Fibroblast of pulmonary artery (primary cell): ENCODE results near the gene PRKCD.
A peak's percentile ranks its signal among the peaks of the same experiment; 100 is the strongest.

Experiments used
- DNase-seq: peaks from one replicate; pipeline ENCODE4 v3.0.0-alpha.2; 2010; ENCODE audit warnings: low read depth
- H3K4me3 ChIP-seq: replicated peaks from 2 replicates; pipeline ENCODE4 v1.5.1; 2011; ENCODE audit warnings: low read depth, mild to moderate bottlenecking, control low read depth, low read length, moderate library complexity
- TF ChIP-seq, protein P1 (sequence below): IDR thresholded peaks from 2 replicates; pipeline ENCODE4 v1.5.1; 2011; ENCODE audit warnings: mild to moderate bottlenecking, control low read depth, low read length, inconsistent platforms; ENCODE audit errors: missing control alignments

PRKCD gene

DNA sequence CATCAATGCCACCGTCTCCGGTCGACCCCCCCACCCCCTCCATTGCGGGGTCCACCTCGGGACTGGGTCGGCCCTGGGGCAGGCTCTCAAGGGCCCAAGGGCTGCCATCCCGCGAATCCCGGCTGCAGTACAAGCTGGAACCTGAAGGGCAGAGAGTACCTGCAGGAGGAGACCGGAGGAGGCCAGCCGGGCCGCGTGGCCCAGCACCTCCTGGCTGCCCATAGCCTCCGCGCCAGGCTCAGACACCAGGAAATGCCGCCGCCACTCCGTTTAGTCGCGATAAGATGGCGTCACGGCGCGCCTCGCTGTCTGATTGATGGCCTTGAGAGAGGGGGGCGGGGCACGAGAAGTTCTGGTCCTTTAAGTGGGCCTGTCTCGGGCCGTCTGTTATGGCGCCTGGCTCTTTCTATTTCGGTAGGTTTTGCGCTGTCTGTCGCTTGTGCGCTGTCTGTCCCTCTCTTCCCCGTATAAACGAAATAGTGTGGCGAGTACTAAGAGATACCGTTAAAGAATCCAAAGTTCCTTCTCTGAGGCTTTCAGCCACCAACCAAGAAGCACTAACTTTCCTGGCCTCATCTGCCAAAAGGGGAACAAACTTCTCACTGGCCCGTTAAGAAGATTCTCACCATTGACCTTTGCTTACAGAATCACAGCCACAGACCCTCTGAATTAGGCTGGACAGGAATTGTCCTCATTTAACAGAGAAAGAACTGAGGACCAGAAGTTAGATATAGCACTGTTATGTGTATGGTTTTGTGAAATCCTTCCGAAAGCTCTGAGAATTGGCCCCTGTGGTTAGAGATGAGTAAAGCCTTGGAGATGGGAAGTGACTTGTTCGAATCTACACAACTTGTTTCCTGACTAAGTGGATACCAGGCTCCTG lies 30.6 kb upstream of the PRKCD start, which contains the start of gene RFT1:
TSS of gene RFT1 (minus strand) at position 257 of the 883 bp plus-strand sequence. CDS start at position 222, 35 bp downstream.
- DNase-seq: peak; percentile 97
- TF ChIP-seq, protein P1, sequence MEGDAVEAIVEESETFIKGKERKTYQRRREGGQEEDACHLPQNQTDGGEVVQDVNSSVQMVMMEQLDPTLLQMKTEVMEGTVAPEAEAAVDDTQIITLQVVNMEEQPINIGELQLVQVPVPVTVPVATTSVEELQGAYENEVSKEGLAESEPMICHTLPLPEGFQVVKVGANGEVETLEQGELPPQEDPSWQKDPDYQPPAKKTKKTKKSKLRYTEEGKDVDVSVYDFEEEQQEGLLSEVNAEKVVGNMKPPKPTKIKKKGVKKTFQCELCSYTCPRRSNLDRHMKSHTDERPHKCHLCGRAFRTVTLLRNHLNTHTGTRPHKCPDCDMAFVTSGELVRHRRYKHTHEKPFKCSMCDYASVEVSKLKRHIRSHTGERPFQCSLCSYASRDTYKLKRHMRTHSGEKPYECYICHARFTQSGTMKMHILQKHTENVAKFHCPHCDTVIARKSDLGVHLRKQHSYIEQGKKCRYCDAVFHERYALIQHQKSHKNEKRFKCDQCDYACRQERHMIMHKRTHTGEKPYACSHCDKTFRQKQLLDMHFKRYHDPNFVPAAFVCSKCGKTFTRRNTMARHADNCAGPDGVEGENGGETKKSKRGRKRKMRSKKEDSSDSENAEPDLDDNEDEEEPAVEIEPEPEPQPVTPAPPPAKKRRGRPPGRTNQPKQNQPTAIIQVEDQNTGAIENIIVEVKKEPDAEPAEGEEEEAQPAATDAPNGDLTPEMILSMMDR: no peak
- peak within 1 kb of the TSS; percentile 79 for H3K4me3 ChIP-seq

DNA sequence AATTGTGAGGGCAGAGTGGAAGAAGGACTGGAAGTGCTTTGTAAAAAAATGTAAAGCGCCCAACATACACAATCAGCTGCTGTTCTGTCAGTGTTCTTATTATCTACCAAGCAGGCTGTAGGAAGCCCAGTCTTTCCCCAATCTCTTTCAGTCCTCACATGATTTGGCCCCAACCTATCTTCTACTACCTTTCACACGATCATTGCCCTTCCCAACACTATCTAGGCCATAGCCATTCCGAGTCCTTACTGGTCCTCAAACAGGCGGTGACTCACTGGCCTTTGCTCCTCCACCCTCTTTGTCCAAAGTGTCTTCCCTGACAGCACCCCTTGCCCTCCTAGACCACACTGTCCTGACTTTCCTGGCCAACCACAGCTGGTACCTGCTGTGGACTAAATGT lies 29.9 kb upstream of the PRKCD start:
- H3K4me3 ChIP-seq: peak overlapping the region; percentile 79
- TF ChIP-seq, protein P1: no peak

DNA sequence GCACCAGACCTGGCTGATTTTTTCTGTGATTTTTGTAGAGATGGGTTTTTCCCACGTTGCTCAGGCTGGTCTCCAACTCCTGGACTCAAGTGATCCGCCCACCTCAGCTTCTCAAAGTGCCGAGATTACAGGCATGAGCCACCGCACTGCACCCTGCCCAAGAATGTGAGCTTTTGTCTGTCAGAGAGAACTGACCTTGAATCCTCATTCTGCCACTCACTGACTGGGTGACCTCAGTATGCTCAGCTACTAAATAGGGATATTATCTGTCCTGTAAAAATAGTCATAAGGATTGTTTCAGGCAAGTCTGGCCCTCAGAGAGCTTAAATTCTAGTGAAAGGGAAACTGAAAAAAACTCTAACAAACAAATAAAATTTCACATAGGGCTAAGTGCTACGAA lies 28.7 kb upstream of the PRKCD start:
- DNase-seq: no peak
- no peak overlapping the region for H3K4me3 ChIP-seq
- TF ChIP-seq, protein P1: no peak

More for the DNA sequence above, 29.9 kb upstream of the PRKCD start:
- no peak for DNase-seq

DNA sequence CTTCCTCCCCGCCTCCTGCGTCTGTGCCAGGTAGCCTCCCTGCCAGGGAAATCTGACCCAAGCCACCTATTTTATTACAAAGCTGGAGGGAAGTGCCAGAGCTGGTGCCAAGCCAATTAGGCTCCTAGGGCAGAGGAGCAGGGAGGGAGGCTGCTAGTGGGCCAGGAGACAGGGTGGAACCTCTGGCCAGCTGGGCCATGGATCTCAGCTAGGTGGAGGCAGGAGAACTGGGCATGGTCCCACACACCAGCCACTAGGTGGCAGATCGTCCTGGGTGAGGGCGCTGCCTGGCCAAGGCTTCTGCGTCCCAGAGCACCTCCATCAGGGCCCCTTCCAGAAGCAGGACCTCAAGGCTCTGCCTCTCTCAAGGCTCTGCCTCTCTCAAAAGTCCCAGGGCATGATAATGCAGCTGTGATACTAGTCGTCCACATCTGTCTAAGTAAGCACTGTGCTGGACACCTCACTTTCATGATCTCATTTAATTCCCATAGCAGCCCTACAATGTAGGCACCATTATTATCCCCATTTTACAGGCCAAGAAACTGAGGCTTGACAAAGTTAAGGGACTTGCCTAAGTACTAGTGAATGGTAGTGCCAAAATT lies 26.3 kb upstream of the PRKCD start:
- H3K4me3 ChIP-seq: no peak overlapping the region
- TF ChIP-seq, protein P1: peak; percentile 88
- DNase-seq: peak; percentile 82

DNA sequence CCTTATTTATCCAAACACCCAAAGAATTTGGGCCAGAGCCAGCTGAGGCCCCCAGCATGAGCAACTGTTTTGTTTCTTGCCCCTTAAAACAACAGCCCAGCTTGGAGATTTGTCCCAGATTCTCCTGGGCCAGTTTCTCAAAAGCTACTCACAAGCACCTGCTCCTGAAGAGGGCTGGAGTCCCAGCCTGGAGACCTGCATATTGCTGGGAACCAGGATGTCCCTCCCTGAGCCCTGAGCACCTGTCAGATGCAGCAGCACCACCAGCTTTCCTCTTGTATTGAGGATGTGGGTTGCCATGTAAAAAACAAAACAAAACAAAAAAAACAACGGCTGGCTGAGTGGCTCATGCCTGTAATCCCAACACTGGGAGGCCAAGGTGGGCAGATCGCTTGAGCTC lies 23.8 kb upstream of the PRKCD start:
- no peak overlapping the region for H3K4me3 ChIP-seq
- no peak for DNase-seq
- TF ChIP-seq, protein P1: no peak

DNA sequence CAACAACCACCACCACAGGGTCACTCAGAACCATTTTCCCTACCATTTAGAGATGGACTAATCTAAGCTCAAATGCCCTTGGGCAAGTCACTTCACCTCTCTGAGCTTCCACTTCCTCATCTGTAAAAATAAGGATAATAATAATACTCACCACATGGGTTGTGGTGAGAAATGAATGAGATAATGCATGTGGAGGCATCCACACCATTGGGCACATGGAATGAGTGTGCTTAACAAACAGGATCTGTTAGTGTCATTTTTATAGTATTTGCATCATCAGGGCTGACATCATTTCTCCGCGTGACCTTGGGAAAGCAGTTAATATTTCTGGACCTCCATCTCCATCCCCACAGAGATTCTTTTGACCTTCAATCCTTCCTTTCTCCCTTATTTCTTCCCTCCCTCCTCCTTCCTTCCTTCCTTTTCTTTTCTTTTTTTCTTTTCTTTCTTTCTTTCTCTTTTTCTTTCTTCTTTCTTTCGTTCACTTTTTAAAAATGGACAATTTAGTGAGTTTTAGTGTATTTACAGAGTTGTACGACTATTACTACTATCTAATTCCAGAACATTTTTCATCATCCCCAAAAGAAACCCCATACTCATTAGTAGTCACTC lies 23.1 kb upstream of the PRKCD start:
- no peak for DNase-seq
- H3K4me3 ChIP-seq: no peak overlapping the region
- TF ChIP-seq, protein P1: no peak
